IMR-90 (cell line): Measurements from ENCODE around the gene PTTG1IP2. TPM values are rescaled to one million over a fixed set of nuclear protein-coding genes. Genes with fewer than 3 reads are reported as not detected.

Source experiments
- ATAC-seq: fragments of 200-7000 bp; cut with Tn5 transposase; 2 replicates; pipeline ENCODE4 v1.9.1; 2020; ENCODE audit warnings: low read depth, mild to moderate bottlenecking, moderate library complexity
- BruUV-seq: library from RNA; stranded (reverse); fragments of 400-500 nt; replicated peaks from 2 replicates; lab custom pipeline; 2021; lab: Mats Ljungman, UMichigan
- CTCF ChIA-PET: fragments of 300-600 bp; formaldehyde crosslinking; extraction: SDS; loops from one replicate; lab custom pipeline; 2021; ENCODE audit warnings: antibody characterized with exemption; lab: Yijun Ruan, JAX
- POLR2A ChIA-PET: fragments of 300-600 bp; sonication (Branson Sonifier 250); formaldehyde crosslinking; loops from one replicate; lab custom pipeline; 2022; ENCODE audit warnings: antibody characterized with exemption; ENCODE audit not compliant: unreplicated experiment; lab: Charles Lee
- DNase-seq: peaks from one replicate; pipeline ENCODE4 v3.0.0; 2013
- H2AFZ ChIP-seq: replicated peaks from 2 replicates; pipeline ENCODE3; 2013; ENCODE audit warnings: low read length, mild to moderate bottlenecking; ENCODE audit not compliant: poor library complexity
- H2AK5ac ChIP-seq: 2 replicates; pipeline ENCODE4 v1.6.1; 2013; ENCODE audit warnings: low read depth, low read length, inconsistent platforms
- H2AK9ac ChIP-seq: replicated peaks from 2 replicates; pipeline ENCODE3; 2013; ENCODE audit warnings: mild to moderate bottlenecking, low read depth, low read length, moderate library complexity; ENCODE audit not compliant: poor library complexity
- H2BK120ac ChIP-seq: 2 replicates; pipeline ENCODE4 v1.6.1; 2013; ENCODE audit warnings: low read depth, low read length, inconsistent platforms
- H2BK15ac ChIP-seq: 3 replicates; pipeline ENCODE4 v1.6.1; 2013; ENCODE audit warnings: low read depth, low read length, inconsistent platforms
- H2BK20ac ChIP-seq: 2 replicates; pipeline ENCODE4 v1.6.1; 2013; ENCODE audit warnings: low read depth, mild to moderate bottlenecking, inconsistent platforms, low read length, moderate library complexity
- H2BK5ac ChIP-seq: 2 replicates; pipeline ENCODE4 v1.6.1; 2013; ENCODE audit warnings: mild to moderate bottlenecking, low read depth, low read length, inconsistent platforms; ENCODE audit not compliant: poor library complexity, severe bottlenecking
- H3K14ac ChIP-seq: replicated peaks from 2 replicates; pipeline ENCODE4 v1.6.1; 2013; ENCODE audit warnings: low read depth, low read length, inconsistent platforms
- H3K18ac ChIP-seq: 2 replicates; pipeline ENCODE4 v1.6.1; 2013; ENCODE audit warnings: low read depth, low read length, control low read depth
- H3K23ac ChIP-seq: 2 replicates; pipeline ENCODE4 v1.6.1; 2013; ENCODE audit warnings: low read depth, low read length, inconsistent platforms
- H3K27ac ChIP-seq: 2 replicates; pipeline ENCODE4 v1.5.1; 2013; ENCODE audit warnings: mild to moderate bottlenecking, control low read depth, low read length; ENCODE audit not compliant: insufficient read depth
- H3K27me3 ChIP-seq: 2 replicates; pipeline ENCODE4 v1.6.1; 2013; ENCODE audit warnings: low read length; ENCODE audit not compliant: control insufficient read depth, insufficient read depth
- H3K36me3 ChIP-seq: 2 replicates; pipeline ENCODE4 v1.6.1; 2013; ENCODE audit warnings: low read length, mixed read lengths; ENCODE audit not compliant: control insufficient read depth, insufficient read depth
- H3K4ac ChIP-seq: 2 replicates; pipeline ENCODE4 v1.6.1; 2013; ENCODE audit warnings: low read depth, low read length, inconsistent platforms
- H3K4me1 ChIP-seq: 2 replicates; pipeline ENCODE4 v1.6.1; 2013; ENCODE audit warnings: low read length, mixed read lengths; ENCODE audit not compliant: control insufficient read depth, insufficient read depth
- H3K4me2 ChIP-seq: 2 replicates; pipeline ENCODE4 v1.6.1; 2013; ENCODE audit warnings: low read depth, mild to moderate bottlenecking, control low read depth, low read length, moderate library complexity
- H3K4me3 ChIP-seq: 2 replicates; pipeline ENCODE4 v1.5.1; 2013; ENCODE audit warnings: low read depth, mild to moderate bottlenecking, control low read depth, low read length, moderate library complexity; ENCODE audit not compliant: insufficient read depth
- H3K56ac ChIP-seq: 2 replicates; pipeline ENCODE4 v1.6.1; 2013; ENCODE audit warnings: low read length, inconsistent platforms; ENCODE audit not compliant: insufficient read depth; ENCODE audit errors: extremely low read depth
- H3K79me1 ChIP-seq, 2 experiments: 2 replicates each; pipeline ENCODE4 v1.6.1; 2013; ENCODE audit warnings: low read length in 2 of 2, inconsistent platforms in 1 of 2, low read depth in 1 of 2
- H3K9ac ChIP-seq: 2 replicates; pipeline ENCODE4 v1.6.1; 2013; ENCODE audit warnings: low read depth, low read length, control low read depth
- H3K9me1 ChIP-seq: 2 replicates; pipeline ENCODE4 v1.6.1; 2013; ENCODE audit warnings: low read length, inconsistent platforms; ENCODE audit not compliant: insufficient read depth
- H3K9me3 ChIP-seq: 2 replicates; pipeline ENCODE4 v1.6.1; 2013; ENCODE audit warnings: low read length; ENCODE audit not compliant: control insufficient read depth, insufficient read depth
- H4K20me1 ChIP-seq: 2 replicates; pipeline ENCODE4 v1.6.1; 2013; ENCODE audit warnings: low read length, inconsistent platforms; ENCODE audit not compliant: insufficient read depth
- H4K5ac ChIP-seq: 2 replicates; pipeline ENCODE4 v1.6.1; 2013; ENCODE audit warnings: mild to moderate bottlenecking, low read depth, low read length, control low read depth
- H4K8ac ChIP-seq, 2 experiments: 2 replicates each; pipeline ENCODE4 v1.6.1; 2013; ENCODE audit warnings: low read depth in 2 of 2, low read length in 2 of 2, control low read depth in 1 of 2, inconsistent platforms in 1 of 2
- H4K91ac ChIP-seq: 2 replicates; pipeline ENCODE4 v1.6.1; 2013; ENCODE audit warnings: low read depth, low read length, inconsistent platforms; ENCODE audit not compliant: insufficient read depth
- CTCF ChIP-seq: conservative IDR thresholded peaks from 2 replicates; pipeline ENCODE4 v1.5.1; 2012; ENCODE audit warnings: mild to moderate bottlenecking, low read depth, low read length, improper control_type of control experiment
- MAZ ChIP-seq: IDR thresholded peaks from 2 replicates; pipeline ENCODE4 v1.6.1; 2012; ENCODE audit warnings: low read depth, mild to moderate bottlenecking, low read length, improper control_type of control experiment, moderate library complexity, borderline replicate concordance
- dilution Hi-C: fragments of 300-500 bp; cut with HindIII; formaldehyde crosslinking; loops from one replicate; pipeline ENCODE4 v1.14.3; 2018; ENCODE audit warnings: low sequenced_read_pairs; ENCODE audit not compliant: unreplicated experiment
- in situ Hi-C: fragments of 300-500 bp; cut with MboI; formaldehyde crosslinking; loops from 3 replicates; pipeline ENCODE4 v1.14.3; 2019; ENCODE audit warnings: low sequenced_read_pairs, inconsistent platforms, mixed read lengths
- intact Hi-C: fragments of 100-400 bp; cut with micrococcal nuclease; formaldehyde crosslinking; loops from 2 replicates; pipeline ENCODE4 v1.10.0; 2022
- polyA plus RNA-seq, 3 experiments: library from polyadenylated mRNA; depleted of rRNA; stranded (reverse); fragments of >200 nt; gene quantifications; 2 replicates each; pipeline ENCODE4 v1.2.3, GENCODE V29; 2012; ENCODE audit warnings: low replicate concordance in 1 of 3
- total RNA-seq: library from RNA; depleted of rRNA; stranded (reverse); fragments of >200 nt; gene quantifications from 2 replicates; pipeline ENCODE4 v1.2.3, GENCODE V29; 2012

The PTTG1IP2 gene
- total and polyA plus RNA-seq, 2 of the 4 experiments (the other 2 are of a cell fraction): not detected

- ATAC-seq: no peak
- Histone ChIP-seq H3K4me2 (no peak overlapping the region), H2AFZ (no peak overlapping the region), H4K20me1 (no peaks in the 10 kb centered on the region), H3K9ac (no peak overlapping the region), H2AK5ac (no peak overlapping the region), H3K14ac (no peak overlapping the region), H3K18ac (no peak overlapping the region), H4K8ac (no peak overlapping the region), H3K36me3 (no peaks in the 10 kb centered on the region), H3K79me1 (no peaks in the 10 kb centered on the region), H4K5ac (no peak overlapping the region), H2BK15ac (no peak overlapping the region), H3K27ac (no peak overlapping the region), H3K56ac (no peak overlapping the region), H3K27me3 (no peaks in the 10 kb centered on the region), H2BK120ac (no peak overlapping the region), H3K9me3 (no peaks in the 10 kb centered on the region), H2AK9ac (no peak overlapping the region), H2BK5ac (no peak overlapping the region), H3K4ac (no peak overlapping the region), H4K91ac (no peak overlapping the region), H3K9me1 (no peaks in the 10 kb centered on the region), H2BK20ac (no peak overlapping the region), H3K23ac (no peak overlapping the region), H3K4me3 (no peak overlapping the region), H3K4me1 (no peaks in the 10 kb centered on the region)
- no peak for DNase-seq
- ChIA-PET POLR2A (no interaction called here), CTCF (interaction anchor here (0.6 kb wide), 1 partner anchor 269 kb away, joined by 3 read pairs; no protein-coding TSS in a partner anchor)
- in situ Hi-C loops: loop anchor here (10.0 kb wide), 1 partner anchor 571 kb away; no protein-coding TSS in a partner anchor
- dilution Hi-C loops: no loop called here
- no peak for TF ChIP-seq CTCF
- TF ChIP-seq MAZ: no peak
- intact Hi-C loops: loop anchor here (10.0 kb wide), 1 partner anchor 311 kb away; no protein-coding TSS in a partner anchor
- no TSS peak for BruUV-seq
These were observed 16.1 kb upstream of the PTTG1IP2 start for GRCh38 chr7:90453259-90453891.
